GDM1 (cell line): ENCODE measurements around the gene MBD6.
"Not testable (repeated sequence)": the region's sequence is repeated elsewhere in the genome, so short reads cannot be mapped to it uniquely, and the experiment has no call there.

Experiments used
- DNase-seq: peaks from one replicate; lab custom pipeline; 2025; lab: John Stamatoyannopoulos, UW

MBD6 gene

GRCh38 chr12:57488402-57489156, 34.0 kb upstream of the MBD6 start:
- no peak for DNase-seq

- no peak for DNase-seq
These were observed 33.4 kb upstream of the MBD6 start for GRCh38 chr12:57489157-57489641.

GRCh38 chr12:57490126-57490525, 32.5 kb upstream of the MBD6 start:
- DNase-seq: no peak

- no peak for DNase-seq
These were observed 31.0 kb upstream of the MBD6 start for GRCh38 chr12:57491393-57492280.

- not testable (repeated sequence) for DNase-seq
These were observed 27.4 kb upstream of the MBD6 start for GRCh38 chr12:57495051-57495701.

- no peak for DNase-seq
These were observed 25.8 kb upstream of the MBD6 start for GRCh38 chr12:57496822-57497221.

- DNase-seq: no peak
These were observed 25.1 kb upstream of the MBD6 start for GRCh38 chr12:57497223-57498131.

- no peak for DNase-seq
These were observed 24.5 kb upstream of the MBD6 start for GRCh38 chr12:57498132-57498502.

- DNase-seq: no peak
These were observed 24.1 kb upstream of the MBD6 start for GRCh38 chr12:57498571-57498970.

GRCh38 chr12:57500213-57500612, 22.4 kb upstream of the MBD6 start:
- no peak for DNase-seq

- DNase-seq: not testable (repeated sequence)
These were observed 20.2 kb upstream of the MBD6 start for GRCh38 chr12:57502311-57502969.

- not testable (repeated sequence) for DNase-seq
These were observed 16.1 kb upstream of the MBD6 start for GRCh38 chr12:57506541-57506940.

GRCh38 chr12:57507796-57508195, 14.8 kb upstream of the MBD6 start:
- DNase-seq: not testable (repeated sequence)

GRCh38 chr12:57511161-57511560, 11.5 kb upstream of the MBD6 start:
- DNase-seq: no peak

- DNase-seq: no peak
These were observed 10.9 kb upstream of the MBD6 start for GRCh38 chr12:57511588-57512325.

GRCh38 chr12:57512665-57513064, 10.0 kb upstream of the MBD6 start:
- no peak for DNase-seq

GRCh38 chr12:57513266-57513665, 9.4 kb upstream of the MBD6 start:
- DNase-seq: no peak

GRCh38 chr12:57513677-57514076, 8.9 kb upstream of the MBD6 start:
- DNase-seq: not testable (repeated sequence)

GRCh38 chr12:57514246-57514645, 8.4 kb upstream of the MBD6 start:
- DNase-seq: not testable (repeated sequence)
